GM20431 (cell line): Measurements from ENCODE around the gene NRXN2.

Experiments
- in situ Hi-C: fragments of 300-500 bp; cut with MseI, MboI; formaldehyde crosslinking; loops from one replicate; pipeline ENCODE4 v1.15.0; 2020; ENCODE audit warnings: low sequenced_read_pairs; ENCODE audit not compliant: unreplicated experiment

NRXN2 gene

GRCh38 chr11:64724863-64725532 lies 2.0 kb upstream of the NRXN2 start:
- in situ Hi-C loops, result no loop called here

DNA sequence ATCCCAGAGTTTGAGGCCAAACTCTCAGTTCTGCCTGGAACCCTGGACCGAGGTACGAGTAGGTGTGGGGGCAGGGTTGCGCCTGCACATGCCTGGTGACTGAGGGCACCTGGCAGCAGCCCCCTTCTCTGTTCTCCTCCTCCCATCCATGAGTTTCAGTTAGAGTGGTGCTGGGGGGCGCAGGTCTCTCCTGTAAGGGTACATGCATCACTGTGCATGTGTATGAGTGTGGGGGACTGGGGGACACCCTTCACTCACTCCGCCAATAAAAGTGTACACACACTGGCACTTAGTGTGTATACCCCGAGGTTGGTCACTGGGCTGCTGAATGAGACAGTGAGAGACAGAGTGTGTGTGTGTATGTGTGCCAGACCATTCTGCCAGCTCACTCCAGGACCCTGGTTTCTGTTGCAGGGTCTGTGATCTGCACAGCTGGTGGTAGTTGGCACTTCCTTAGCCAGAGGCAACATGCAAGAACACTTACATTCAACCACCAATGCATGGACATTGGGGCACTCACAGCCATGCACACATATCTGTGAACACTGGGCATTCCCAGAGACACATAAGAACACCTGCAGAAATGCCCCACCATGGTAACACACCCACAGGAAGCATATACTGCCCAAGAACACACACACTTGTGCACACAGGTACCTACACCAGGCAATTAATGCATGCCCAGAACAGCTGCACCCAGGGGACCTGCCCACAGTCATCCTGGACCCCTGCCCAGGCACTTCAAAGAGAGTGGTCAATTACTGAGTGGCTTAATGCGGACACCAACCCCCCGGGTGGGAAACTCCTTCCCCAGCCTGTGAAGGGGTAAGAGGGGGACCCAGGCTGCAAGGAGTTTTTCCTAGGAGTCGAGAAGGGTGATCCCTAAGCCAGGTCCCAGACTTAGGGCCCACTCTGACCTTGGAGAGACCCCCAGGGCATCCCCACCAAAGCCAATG lies 1.2 kb upstream of the NRXN2 start:
- in situ Hi-C loops, result no loop called here

DNA sequence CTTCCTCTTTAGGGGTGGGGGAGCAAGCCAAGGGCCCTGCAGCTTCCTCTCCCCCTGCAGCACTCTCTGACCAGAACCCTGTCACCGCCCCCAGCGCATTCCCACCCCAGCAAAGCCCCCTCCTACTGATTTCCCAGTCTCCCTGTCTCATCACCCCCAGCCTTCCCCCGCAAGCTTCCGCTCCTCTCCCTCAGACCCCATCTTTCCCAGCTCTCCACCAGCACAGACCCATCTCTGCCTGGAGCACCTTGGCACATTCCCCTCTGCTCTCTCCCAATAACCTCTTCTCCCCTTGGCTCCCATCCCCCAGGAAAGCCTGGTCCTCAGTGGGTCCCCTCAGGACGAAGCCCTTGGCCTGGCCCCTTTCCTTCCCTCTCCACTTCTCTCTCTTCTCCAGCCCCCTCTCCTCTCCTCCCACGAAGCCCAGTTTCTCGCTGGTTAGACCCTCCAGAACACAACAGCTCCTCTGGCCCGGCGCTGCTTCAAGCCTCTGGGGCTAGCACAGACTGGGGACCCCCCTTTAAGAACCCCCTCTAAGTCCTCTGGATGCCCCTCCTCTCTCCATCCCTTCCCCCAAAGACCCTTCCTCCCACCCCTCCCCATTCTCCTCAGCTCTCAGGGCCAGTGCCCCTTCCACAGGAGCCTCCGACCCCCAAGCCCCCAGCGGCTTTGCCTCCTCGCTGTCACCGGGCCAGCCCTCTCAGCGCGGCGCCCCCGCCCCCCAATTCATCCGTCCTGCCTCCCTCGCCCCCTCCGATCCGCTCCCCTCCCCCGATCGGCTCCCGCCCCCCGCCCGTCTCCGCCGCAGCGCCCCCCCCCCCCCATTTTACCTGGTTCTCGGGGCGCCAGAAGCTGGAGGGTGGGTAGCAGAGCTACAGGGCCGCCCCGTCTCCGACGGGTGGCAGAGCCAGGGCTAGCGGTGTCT lies 594 bp downstream of the NRXN2 start:
- in situ Hi-C loops, result no loop called here

- in situ Hi-C loops, result no loop called here
Observed at GRCh38 chr11:64721359-64721699, 1.7 kb downstream of the NRXN2 start.

GRCh38 chr11:64720640-64721358 lies 2.2 kb downstream of the NRXN2 start:
- in situ Hi-C loops, result no loop called here

DNA sequence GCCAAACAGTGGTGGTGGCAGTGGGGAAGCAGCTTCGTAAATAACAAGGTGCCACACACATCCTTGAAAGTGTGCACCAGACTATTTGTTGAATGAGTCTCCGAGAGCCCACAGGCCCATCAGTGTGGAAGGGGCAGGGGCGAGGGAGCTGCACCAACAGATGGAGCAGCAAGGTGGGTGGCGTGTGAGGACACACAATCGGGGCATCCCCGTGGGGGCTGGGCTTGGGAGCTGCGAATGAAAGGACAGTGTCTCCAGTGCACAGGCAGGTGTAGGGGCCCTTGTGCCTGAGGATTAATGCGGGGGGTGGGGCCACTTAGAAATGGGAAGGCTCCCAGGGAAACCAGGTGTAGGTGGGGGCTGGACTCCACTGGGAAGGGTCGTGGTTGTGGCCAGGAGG lies 2.8 kb downstream of the NRXN2 start:
- in situ Hi-C loops, result no loop called here

DNA sequence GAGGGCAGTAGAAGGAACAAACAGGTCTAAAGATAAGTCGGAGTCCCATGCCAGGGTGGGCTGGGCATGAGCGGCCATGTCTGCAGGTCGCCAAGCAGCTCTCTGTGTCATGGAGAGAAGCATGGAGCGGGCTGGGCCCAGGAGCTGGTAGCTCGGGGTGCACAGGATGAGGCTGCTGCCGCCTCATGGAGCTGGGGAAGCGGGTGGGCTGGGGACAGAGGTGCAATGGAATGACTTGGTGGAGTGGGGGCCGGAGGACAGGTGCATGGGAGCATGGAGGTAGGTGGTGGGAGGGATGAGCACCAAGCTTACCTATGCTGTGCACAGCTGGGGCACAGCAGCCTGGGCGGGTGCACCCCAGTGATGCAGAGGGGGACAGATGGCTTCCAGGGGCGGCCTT lies 3.6 kb downstream of the NRXN2 start:
- in situ Hi-C loops, result no loop called here

- in situ Hi-C loops, result no loop called here
Observed at GRCh38 chr11:64718780-64719124, 4.2 kb downstream of the NRXN2 start.

- in situ Hi-C loops, result no loop called here
Observed at GRCh38 chr11:64718084-64718779, 4.8 kb downstream of the NRXN2 start.

DNA sequence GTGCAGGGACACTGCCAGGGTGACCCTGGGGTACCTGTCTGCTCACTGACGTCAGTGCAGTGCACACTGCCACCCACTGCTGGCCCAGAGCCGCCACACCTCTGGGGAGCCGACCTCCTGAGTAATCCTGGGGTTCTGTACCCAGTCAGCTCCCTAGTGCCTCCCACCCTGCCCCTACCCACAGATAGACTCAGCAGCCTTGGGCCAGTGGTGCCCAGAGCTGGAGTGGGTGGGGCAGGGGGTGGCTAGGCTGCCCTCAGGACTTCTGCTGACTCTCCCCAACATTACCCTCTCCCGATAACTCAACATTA lies 5.8 kb downstream of the NRXN2 start:
- in situ Hi-C loops, result no loop called here

DNA sequence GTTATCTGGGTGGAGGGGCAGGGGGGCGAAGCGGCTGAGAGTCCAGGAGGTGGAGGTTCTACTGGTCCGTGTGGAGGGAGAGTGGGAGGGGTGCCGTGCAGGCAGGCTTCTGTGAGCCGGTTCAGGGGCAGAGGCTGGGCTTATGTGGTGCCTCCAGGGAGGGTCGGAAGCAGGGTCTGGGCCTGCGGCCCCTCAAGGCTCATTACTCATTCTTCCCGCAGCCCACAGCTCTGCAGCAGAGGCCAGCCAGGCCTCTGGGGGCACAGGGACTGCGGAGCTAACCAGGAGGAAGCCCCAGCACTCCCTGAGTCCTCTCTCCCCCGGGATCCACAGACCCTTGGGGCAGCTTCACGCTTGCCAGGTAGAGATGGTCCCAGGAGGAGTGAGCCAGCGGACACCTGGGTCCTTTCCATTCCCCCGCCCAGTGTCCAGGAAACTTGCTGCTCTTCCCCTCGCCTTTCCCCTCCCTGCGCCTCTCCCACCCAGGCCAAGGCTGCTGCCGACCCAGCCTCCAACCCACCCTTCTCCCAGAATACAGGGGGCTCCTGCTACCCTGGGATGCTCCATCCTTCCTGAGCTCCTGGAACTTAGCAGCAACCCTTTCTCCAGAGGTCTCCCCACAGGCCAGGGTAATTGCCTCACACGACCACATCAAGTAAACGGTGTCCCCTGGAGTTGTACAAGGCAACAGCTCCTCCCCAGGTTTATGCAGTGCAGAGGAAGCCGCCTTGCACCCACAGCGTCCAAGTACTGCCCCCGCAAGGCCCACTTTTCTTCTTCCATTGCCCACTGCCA lies 6.3 kb downstream of the NRXN2 start:
- in situ Hi-C loops, result no loop called here

DNA sequence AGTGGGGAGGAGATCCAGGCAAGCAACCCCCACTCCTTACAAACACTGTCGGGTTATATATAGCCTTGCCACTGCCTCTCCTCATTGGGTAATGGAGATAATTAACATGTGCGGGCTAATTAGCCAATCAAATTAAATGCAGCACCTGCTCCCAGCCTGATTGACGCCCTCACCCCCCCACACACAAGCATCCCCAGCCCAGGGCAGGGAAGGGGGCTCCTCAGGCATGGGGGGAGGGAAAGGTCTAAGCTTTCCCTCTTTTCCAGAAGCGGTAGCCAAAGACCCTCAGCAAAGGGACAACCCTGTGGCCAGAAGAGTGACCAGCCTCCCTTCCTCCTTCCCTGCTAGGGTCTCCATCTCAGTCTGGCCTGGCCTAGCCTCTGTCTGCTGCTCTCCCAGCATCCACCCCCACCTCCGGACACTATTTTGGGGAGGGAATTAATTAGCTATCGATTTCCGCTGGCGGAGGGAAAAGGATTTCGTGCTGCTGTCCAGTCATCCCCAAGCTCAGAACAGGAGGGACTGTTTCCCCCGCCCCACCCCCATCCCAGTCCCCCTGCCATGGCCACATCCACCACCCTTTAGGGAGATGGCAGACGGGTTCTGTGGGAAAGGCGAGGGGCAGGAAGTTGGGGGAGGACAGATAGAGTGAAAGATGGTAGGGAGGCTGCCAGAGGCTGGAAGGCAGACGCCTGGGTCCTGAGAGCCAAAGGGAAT lies 7.1 kb downstream of the NRXN2 start:
- in situ Hi-C loops, result no loop called here

- in situ Hi-C loops, result no loop called here
Observed at GRCh38 chr11:64715110-64715509, 7.9 kb downstream of the NRXN2 start.

DNA sequence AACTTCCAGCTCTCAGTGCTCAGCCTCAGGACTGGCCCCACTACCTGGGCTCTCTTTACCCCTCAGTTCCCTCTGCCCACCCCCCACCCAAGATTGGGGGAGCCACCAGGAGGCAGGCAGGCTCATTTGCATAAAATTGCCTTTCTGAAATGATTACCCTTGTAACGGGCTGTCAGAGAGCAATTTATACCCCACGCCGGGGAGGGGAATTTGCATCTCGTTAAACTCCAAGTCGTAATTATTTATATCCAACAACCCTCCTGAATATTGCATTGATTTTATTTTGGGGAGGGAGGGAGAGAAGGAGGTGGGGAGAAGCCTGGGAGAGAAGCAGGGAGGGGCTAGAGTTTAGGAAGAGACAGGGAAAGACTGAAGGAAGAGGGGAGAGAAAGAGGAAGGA lies 8.3 kb downstream of the NRXN2 start:
- in situ Hi-C loops, result no loop called here

DNA sequence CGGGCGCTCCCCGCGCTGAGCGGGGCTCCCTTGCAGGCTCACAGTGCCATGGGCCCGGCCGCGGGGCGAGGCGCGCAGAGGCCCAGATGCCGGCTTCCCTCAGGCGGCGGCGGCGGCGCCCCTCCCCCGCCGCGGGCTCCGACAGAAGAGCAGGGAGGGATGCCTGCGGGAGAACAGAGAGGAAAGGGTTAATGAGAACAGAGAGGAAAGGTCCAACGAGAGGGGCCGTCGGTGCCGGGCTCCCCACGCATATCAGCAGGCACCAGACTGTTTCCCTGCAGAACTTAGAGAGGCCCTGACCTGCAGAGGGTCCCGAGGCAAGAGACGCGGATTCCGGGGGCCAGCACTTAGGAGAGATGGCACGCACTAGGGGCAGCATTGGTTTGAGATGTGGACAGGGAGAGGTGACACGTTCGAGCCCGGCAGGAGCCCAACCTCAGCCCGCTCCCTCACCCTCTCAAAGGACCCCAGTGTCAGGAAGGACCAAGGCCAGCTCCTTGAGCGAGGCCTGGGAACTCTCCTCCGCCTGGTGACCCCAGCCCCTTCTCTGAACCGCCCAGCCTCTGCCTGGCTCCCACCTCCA lies 9.1 kb downstream of the NRXN2 start:
- in situ Hi-C loops, result no loop called here

DNA sequence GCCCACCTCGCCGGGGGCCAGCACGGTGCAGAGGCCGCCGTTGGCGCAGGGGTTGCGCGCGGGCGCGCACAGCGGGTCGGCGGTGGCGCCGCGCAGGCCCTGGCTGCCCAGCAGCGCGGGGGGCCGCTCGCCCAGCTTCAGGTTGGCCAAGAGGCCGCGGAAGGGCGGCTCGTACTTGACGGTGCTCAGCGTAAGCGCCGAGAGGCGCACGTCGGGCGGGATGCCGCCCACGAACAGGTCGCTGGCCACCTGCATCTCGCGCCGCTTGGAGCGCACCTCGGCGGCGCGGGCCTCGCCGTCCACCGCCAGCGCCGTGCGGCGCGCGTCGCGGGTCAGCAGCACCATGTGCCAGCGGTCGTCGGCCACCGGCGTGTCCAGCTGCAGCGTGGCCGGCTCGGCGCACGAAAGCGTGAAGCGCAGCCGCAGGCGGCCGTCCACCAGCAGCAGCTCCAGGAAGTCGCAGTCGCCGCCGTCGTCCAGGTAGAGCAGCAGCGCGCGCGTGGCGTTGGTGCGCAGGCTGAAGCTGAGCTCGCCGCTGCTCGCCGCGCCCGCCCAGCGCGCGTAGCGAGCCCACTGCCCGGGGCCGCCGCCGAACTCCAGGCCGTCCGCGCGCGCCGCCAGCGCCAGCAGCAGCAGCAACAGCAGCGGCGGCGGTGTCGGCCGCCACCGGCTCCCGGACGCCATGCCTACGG lies 9.8 kb downstream of the NRXN2 start:
- in situ Hi-C loops, result no loop called here

GRCh38 chr11:64712430-64713015 lies 10.5 kb downstream of the NRXN2 start:
- in situ Hi-C loops, result no loop called here
